ENCODE results near the gene PIP4P1. TPM values are rescaled to one million over a fixed set of nuclear protein-coding genes. Genes with fewer than 3 reads are reported as not detected.

Gene PIP4P1
- total and polyA plus RNA-seq, 9 of the 15 experiments (the other 6 are each of a cell fraction or from before 2014, with no cell fraction given): 5.3 to 20.9 (median 10.7) TPM

DNA sequence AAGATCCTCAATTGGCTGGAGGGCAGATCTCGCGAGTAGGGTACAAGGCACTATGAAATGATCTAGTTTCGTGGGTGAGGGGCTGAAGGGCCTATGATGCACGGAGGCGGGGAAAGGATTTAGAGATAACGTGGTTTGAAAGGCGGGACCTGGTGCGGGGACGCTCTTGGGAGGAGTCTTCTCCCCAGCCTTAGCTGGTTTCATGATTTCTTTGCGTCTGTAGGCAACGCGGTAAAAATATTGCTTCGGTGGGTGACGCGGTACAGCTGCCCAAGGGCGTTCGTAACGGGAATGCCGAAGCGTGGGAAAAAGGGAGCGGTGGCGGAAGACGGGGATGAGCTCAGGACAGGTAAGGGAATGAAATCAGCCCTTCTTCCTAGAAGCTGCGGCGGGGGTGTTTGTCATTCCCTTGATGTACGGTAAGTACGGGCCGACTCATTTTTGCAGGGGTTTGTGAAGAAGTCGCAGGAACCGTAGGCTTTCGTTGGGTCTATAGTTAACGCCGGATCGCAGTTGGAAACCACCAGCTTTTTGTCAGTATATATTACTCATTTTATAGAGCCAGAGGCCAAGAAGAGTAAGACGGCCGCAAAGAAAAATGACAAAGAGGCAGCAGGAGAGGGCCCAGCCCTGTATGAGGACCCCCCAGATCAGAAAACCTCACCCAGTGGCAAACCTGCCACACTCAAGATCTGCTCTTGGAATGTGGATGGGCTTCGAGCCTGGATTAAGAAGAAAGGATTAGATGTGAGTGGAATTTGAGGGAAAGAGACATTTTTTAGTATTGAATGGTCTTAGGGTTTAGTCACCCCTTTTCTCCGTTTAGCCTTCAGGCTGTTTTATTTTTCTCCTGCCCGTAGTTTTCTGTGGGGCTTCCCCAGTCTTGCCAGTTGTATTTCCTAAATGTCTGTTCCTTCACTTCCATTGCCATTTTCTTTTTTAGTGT, 5.6 kb downstream of the PIP4P1 start (continued):
- TF ChIP-seq, protein P1, sequence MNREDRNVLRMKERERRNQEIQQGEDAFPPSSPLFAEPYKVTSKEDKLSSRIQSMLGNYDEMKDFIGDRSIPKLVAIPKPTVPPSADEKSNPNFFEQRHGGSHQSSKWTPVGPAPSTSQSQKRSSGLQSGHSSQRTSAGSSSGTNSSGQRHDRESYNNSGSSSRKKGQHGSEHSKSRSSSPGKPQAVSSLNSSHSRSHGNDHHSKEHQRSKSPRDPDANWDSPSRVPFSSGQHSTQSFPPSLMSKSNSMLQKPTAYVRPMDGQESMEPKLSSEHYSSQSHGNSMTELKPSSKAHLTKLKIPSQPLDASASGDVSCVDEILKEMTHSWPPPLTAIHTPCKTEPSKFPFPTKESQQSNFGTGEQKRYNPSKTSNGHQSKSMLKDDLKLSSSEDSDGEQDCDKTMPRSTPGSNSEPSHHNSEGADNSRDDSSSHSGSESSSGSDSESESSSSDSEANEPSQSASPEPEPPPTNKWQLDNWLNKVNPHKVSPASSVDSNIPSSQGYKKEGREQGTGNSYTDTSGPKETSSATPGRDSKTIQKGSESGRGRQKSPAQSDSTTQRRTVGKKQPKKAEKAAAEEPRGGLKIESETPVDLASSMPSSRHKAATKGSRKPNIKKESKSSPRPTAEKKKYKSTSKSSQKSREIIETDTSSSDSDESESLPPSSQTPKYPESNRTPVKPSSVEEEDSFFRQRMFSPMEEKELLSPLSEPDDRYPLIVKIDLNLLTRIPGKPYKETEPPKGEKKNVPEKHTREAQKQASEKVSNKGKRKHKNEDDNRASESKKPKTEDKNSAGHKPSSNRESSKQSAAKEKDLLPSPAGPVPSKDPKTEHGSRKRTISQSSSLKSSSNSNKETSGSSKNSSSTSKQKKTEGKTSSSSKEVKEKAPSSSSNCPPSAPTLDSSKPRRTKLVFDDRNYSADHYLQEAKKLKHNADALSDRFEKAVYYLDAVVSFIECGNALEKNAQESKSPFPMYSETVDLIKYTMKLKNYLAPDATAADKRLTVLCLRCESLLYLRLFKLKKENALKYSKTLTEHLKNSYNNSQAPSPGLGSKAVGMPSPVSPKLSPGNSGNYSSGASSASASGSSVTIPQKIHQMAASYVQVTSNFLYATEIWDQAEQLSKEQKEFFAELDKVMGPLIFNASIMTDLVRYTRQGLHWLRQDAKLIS (CRISPR knock-in tag; IDR thresholded peaks at IDR 0.05): no peak
- TF ChIP-seq, protein P2, sequence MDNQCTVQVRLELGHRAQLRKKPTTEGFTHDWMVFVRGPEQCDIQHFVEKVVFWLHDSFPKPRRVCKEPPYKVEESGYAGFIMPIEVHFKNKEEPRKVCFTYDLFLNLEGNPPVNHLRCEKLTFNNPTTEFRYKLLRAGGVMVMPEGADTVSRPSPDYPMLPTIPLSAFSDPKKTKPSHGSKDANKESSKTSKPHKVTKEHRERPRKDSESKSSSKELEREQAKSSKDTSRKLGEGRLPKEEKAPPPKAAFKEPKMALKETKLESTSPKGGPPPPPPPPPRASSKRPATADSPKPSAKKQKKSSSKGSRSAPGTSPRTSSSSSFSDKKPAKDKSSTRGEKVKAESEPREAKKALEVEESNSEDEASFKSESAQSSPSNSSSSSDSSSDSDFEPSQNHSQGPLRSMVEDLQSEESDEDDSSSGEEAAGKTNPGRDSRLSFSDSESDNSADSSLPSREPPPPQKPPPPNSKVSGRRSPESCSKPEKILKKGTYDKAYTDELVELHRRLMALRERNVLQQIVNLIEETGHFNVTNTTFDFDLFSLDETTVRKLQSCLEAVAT (IDR thresholded peaks at IDR 0.05): 0 out of 4 replicates have a peak, but pooled peaks of 1 of the 2 experiments have one; percentile 42
- TF ChIP-seq ZNF668 (CRISPR knock-in tag; IDR thresholded peaks at IDR 0.05): no peak
- TF ChIP-seq, protein P3, sequence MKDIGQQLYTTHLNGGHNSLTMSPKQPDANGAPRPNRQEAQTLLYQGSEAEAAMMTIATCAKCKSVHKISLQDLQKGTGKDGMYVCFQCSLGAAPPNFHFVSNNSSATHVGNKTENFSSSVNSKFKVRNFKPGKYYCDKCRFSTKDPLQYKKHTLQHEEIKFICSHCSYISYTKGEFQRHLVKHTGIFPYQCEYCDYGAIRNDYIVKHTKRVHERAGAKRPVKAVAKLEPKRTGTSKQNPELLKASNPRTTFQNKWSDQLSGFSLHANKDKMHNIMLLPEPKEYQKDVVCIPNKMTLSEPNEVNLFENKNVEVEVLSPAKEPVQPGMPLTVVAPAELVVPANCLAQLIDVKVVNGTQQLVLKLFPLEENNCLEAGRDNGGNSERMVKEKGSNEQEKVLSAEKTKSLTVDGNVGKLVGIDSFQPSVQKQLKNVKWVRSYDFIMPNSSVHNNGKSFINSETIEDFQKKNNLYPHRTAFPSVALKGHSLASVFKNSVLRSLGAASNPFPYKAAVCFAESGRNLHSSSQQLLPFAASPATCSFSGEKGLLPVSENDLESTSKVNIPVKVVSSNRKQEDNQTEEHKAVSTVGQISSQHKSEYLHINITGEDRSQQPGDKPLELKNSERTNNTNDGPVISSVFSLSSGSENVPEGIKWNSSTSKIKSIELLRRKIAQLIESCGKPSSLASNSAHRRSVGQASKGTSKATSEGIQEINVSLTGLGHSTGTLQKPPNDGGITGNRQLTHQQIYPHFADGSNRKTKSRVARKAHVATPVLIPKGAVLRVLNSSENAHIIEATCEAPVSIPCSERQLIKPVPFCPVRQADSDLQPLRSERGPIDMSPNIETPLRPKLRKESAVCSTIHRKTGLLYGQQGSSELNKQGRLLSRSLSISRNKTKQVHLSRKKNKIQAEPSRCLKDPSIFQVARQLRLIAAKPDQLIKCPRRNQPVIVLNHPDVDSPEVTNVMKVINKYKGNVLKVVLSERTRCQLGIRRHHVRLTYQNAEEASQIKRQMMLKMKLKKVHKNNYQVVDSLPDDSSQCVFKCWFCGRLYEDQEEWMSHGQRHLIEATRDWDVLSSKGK (CRISPR knock-in tag; IDR thresholded peaks at IDR 0.05): no peak
- TF ChIP-seq MEF2D (tag; conservative IDR thresholded peaks at IDR 0.05; ENCODE audit: low read depth): 0 out of 2 replicates have a peak, but pooled peaks have one; percentile 10
- no peak for TF ChIP-seq NEUROD1 (IDR thresholded peaks at IDR 0.05; ENCODE audit: borderline replicate concordance, low read depth, low read length, partially characterized antibody)
- no peak for TF ChIP-seq ZSCAN32 (CRISPR knock-in tag; IDR thresholded peaks at IDR 0.05)
- 0 out of 4 replicates have a peak, but pooled peaks of 1 of the 2 experiments have one; percentile 50 for TF ChIP-seq FOXA3 (CRISPR knock-in tag; conservative IDR thresholded peaks at IDR 0.05 in 1 of 2, IDR thresholded peaks at IDR 0.05 in 1 of 2)
- no peak; the same call in 1 of the 2 replicates for TF ChIP-seq SP1 (CRISPR knock-in tag; IDR thresholded peaks at IDR 0.05)
- TF ChIP-seq GABPA (tag; conservative IDR thresholded peaks at IDR 0.05; ENCODE audit: low read depth): 0 out of 2 replicates have a peak, but pooled peaks have one; percentile 8
- no peak for TF ChIP-seq CREBBP (IDR thresholded peaks at IDR 0.05; ENCODE audit: low read depth, low read length)
- TF ChIP-seq ZNF79 (CRISPR knock-in tag; IDR thresholded peaks at IDR 0.05; ENCODE audit: low read depth): no peak
- TF ChIP-seq NCOA1 (IDR thresholded peaks at IDR 0.05; ENCODE audit: low read depth): peak; percentile 72
- TF ChIP-seq ZBTB7A (IDR thresholded peaks at IDR 0.05; ENCODE audit: borderline replicate concordance, control insufficient read depth, low read depth, low read length): no peak
- TF ChIP-seq ZNF384 (IDR thresholded peaks at IDR 0.05; ENCODE audit: low read depth, low read length): no peak
- peak; percentile 49; the same call in 1 of the 2 replicates for TF ChIP-seq EGR1 (conservative IDR thresholded peaks at IDR 0.05)
- no peak for TF ChIP-seq MCM7 (IDR thresholded peaks at IDR 0.05)
- TF ChIP-seq NFXL1 (CRISPR knock-in tag; IDR thresholded peaks at IDR 0.05): no peak
